ENCODE measurements around the gene ABHD2.

- TF ChIP-seq POLR2AphosphoS5 (IDR thresholded peaks at IDR 0.05) (no peak), CTCF (IDR thresholded peaks at IDR 0.05) (no peak), POLR2A (IDR thresholded peaks at IDR 0.05) (no peak), EP300 (IDR thresholded peaks at IDR 0.05; ENCODE audit: low read depth) (no peak)
These were observed 92.0 kb downstream of the ABHD2 start for GRCh38 chr15:89179966-89180875.
